ENCODE results near the gene ALDH1L1. TPM values are rescaled to one million over a fixed set of nuclear protein-coding genes. Genes with fewer than 3 reads are reported as not detected.

ALDH1L1 gene
- total RNA-seq, 1 donor from 2014 or later, result not detected

DNA sequence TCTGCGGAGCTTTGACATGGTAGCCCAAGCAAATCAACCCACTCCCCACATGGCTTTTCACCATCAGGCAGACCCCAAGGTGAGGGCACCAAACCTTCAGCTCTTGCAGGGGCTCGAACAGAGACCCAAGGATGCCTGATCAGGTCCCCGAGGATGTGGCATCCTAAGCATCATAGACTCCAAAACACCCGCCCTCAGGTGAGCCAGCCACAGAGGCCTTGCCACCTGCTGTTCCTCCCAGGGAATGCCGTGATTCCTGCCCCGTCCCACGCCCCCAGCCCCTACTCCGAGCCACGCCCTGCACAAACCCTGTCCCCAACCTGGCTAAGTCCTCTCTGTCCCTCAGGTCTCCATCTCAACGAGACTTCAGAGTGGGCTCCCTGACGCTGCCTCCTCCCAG lies 61.8 kb downstream of the ALDH1L1 start:
- Mint-ChIP-seq H3K27ac (ENCODE audit: unreplicated experiment) (no peak overlapping the region), H3K9me3 (ENCODE audit: unreplicated experiment) (no peaks in the 10 kb centered on the region), H3K4me1 (ENCODE audit: low read depth, unreplicated experiment) (peaks cover 3% of the 10 kb centered on the region), H3K36me3 (ENCODE audit: unreplicated experiment) (peaks cover 10% of the 10 kb centered on the region), H3K4me3 (ENCODE audit: unreplicated experiment) (no peak overlapping the region), H3K27me3 (ENCODE audit: unreplicated experiment) (no peaks in the 10 kb centered on the region)
- no peak for TF ChIP-seq CTCF (IDR thresholded peaks at IDR 0.05; ENCODE audit: partially characterized antibody, unreplicated experiment)
- DNase-seq, result no peak

DNA sequence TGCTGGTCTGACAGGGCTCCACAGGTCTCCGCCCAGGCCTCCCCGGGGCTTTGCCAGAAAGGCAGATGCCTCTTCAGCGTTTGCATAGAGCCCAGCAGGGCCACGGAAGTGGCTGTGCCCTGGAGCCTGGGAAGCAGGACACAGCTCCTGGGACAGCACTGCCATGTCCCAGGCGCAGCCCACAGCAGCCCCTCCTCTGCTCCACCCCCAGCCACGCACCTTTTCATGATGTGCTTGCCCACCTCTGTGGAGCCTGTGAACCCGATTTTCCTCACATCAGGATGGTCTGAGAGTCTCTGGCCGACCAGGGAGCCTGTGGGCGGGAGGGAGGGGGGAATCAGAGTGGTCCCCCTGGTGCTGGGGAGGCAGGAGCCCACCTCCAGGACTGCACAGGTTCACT lies 62.6 kb downstream of the ALDH1L1 start:
- no peak for DNase-seq
- no peaks in the 10 kb centered on the region for H3K27me3 Mint-ChIP-seq (ENCODE audit: unreplicated experiment)

DNA sequence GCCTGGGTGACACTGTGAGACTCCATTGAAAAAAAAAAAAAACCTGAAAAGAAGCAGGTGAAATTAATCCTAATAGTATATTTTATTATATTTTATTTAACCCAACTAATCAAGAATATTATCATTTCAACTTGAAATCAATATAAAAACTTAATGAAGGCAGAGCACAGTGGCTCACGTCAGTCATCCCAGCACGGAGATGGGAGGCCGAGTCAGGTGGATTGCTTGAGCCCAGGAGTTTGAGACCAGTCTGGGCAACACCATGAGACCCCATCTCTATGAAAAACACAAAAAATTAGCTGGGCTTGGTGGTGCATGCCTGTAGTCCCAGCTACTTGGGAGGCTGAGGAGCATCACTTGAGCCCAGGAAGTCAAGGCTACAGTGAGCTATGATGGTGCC lies 63.2 kb downstream of the ALDH1L1 start:
- DNase-seq, result no peak
- Mint-ChIP-seq H3K4me3 (ENCODE audit: unreplicated experiment) (no peak overlapping the region), H3K27ac (ENCODE audit: unreplicated experiment) (no peak overlapping the region), H3K27me3 (ENCODE audit: unreplicated experiment) (no peaks in the 10 kb centered on the region), H3K9me3 (ENCODE audit: unreplicated experiment) (no peaks in the 10 kb centered on the region), H3K4me1 (ENCODE audit: low read depth, unreplicated experiment) (peaks cover 3% of the 10 kb centered on the region), H3K36me3 (ENCODE audit: unreplicated experiment) (peaks cover 10% of the 10 kb centered on the region)
- TF ChIP-seq CTCF (IDR thresholded peaks at IDR 0.05; ENCODE audit: partially characterized antibody, unreplicated experiment), result no peak

More for the DNA sequence above, 62.6 kb downstream of the ALDH1L1 start:
- peaks cover 3% of the 10 kb centered on the region for H3K4me1 Mint-ChIP-seq (ENCODE audit: low read depth, unreplicated experiment)
- TF ChIP-seq CTCF (IDR thresholded peaks at IDR 0.05; ENCODE audit: partially characterized antibody, unreplicated experiment), result no peak
- no peak overlapping the region for H3K27ac Mint-ChIP-seq (ENCODE audit: unreplicated experiment)
- H3K4me3 Mint-ChIP-seq (ENCODE audit: unreplicated experiment), result no peak overlapping the region
- H3K9me3 Mint-ChIP-seq (ENCODE audit: unreplicated experiment), result no peaks in the 10 kb centered on the region
- peaks cover 10% of the 10 kb centered on the region for H3K36me3 Mint-ChIP-seq (ENCODE audit: unreplicated experiment)

DNA sequence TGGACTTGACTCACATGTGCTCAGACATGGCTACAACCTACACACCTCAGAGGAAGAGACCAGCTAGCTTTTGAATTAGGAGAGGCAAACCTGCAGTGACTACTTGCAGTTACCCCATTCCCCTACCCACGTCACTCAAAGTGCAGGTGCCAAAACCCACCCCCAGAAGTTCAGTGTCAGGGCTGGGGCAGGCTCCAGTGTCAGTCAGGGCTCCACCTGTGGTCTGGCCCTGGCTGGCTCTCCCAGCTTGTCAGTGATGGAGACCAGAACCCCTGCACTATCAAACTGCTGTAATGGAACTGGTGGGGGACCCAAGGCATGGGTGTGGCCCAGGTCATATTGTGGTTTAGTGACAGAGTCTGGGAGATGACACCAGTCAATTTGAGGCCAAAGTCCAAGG lies 63.9 kb downstream of the ALDH1L1 start:
- peaks cover 10% of the 10 kb centered on the region for H3K36me3 Mint-ChIP-seq (ENCODE audit: unreplicated experiment)
- no peaks in the 10 kb centered on the region for H3K27me3 Mint-ChIP-seq (ENCODE audit: unreplicated experiment)
- H3K27ac Mint-ChIP-seq (ENCODE audit: unreplicated experiment), result no peak overlapping the region

More for the DNA sequence above, 63.9 kb downstream of the ALDH1L1 start:
- peaks cover 5% of the 10 kb centered on the region for H3K4me1 Mint-ChIP-seq (ENCODE audit: low read depth, unreplicated experiment)
- H3K9me3 Mint-ChIP-seq (ENCODE audit: unreplicated experiment), result no peaks in the 10 kb centered on the region
- no peak overlapping the region for H3K4me3 Mint-ChIP-seq (ENCODE audit: unreplicated experiment)
- TF ChIP-seq CTCF (IDR thresholded peaks at IDR 0.05; ENCODE audit: partially characterized antibody, unreplicated experiment), result no peak
- no peak for DNase-seq
